Thyroid gland (tissue), 4 donors: ENCODE measurements around the gene CDX1. TPM values are rescaled to one million over a fixed set of nuclear protein-coding genes. Genes with fewer than 3 reads are reported as not detected.

Source experiments
- DNase-seq, 2 donors: peaks; one replicate each; pipeline ENCODE4 v3.0.0-alpha.2; 2019
- H3K27ac ChIP-seq, 3 donors: fragments of 200-600 bp; sonication (generic); 1 replicate in 2 of 3; 2 replicates in 1 of 3; pipeline ENCODE4 v1.5.1; 2016 to 2019; ENCODE audit warnings: mild to moderate bottlenecking in 1 of 3, moderate library complexity in 1 of 3
- H3K27me3 ChIP-seq: fragments of 200-600 bp; sonication (generic); one replicate; pipeline ENCODE4 v1.5.1; 2019
- H3K36me3 ChIP-seq, 2 donors: fragments of 200-600 bp; sonication (generic); one replicate each; pipeline ENCODE4 v1.5.1; 2016 to 2019
- H3K4me1 ChIP-seq, 2 donors: fragments of 200-600 bp; sonication (generic); one replicate each; pipeline ENCODE4 v1.5.1; 2017 to 2019
- H3K4me3 ChIP-seq, 3 donors: fragments of 200-600 bp; sonication (generic); replicated peaks in 1 of 3; 1 replicate in 2 of 3; 2 replicates in 1 of 3; pipeline ENCODE4 v1.5.1; 2016; ENCODE audit warnings: mild to moderate bottlenecking in 1 of 3
- H3K9me3 ChIP-seq: fragments of 200-600 bp; sonication (generic); one replicate; pipeline ENCODE4 v1.5.1; 2017
- CTCF ChIP-seq, 6 experiments: fragments of 200-600 bp in 3 of 6; fragments of 450-650 bp in 3 of 6; sonication (generic) in 3 of 6; IDR thresholded peaks; one replicate each; pipeline ENCODE4 v1.5.1; 2016 to 2019; ENCODE audit warnings: antibody characterized with exemption in 6 of 6, mild to moderate bottlenecking in 2 of 6, inconsistent platforms in 1 of 6, moderate library complexity in 1 of 6
- POLR2A ChIP-seq, 2 donors: fragments of 450-650 bp; IDR thresholded peaks; one replicate each; pipeline ENCODE4 v1.6.1; 2017; ENCODE audit warnings: antibody characterized with exemption in 2 of 2, mild to moderate bottlenecking in 2 of 2, moderate library complexity in 1 of 2
- WGBS, 2 donors: methylation state at CpG; one replicate each; pipeline ENCODE4 v1.1.5; 2017; 5-methylcytosine and 5-hydroxymethylcytosine counted together
- intact Hi-C: fragments of 100-400 bp; cut with DNase I; formaldehyde crosslinking; loops from one replicate; pipeline ENCODE4 v1.15.1; 2023
- total RNA-seq, 4 donors: library from RNA; depleted of rRNA; stranded (reverse); fragments of >200 nt; gene quantifications; one replicate each; pipeline ENCODE4 v1.2.3, GENCODE V29; 2016

Gene CDX1
- total RNA-seq, 4 donors from 2014 or later, result not detected

GRCh38 chr5:150195736-150196485 is 29.3 kb downstream of the CDX1 start:
- 79 to 85% methylated on average over 9 of the region's 9 CpGs for WGBS, 2 donors
- Histone ChIP-seq H3K27me3 (no peaks in the 10 kb centered on the region), H3K9me3 (no peaks in the 10 kb centered on the region), H3K4me3 (no peak overlapping the region), H3K27ac (no peak overlapping the region), H3K36me3 (no peaks in the 10 kb centered on the region), H3K4me1 (no peaks in the 10 kb centered on the region)
- intact Hi-C loops, result no loop called here
- no peak for DNase-seq
- TF ChIP-seq CTCF (IDR thresholded peaks at IDR 0.05) (no peak), POLR2A (IDR thresholded peaks at IDR 0.05) (no peak)

DNA sequence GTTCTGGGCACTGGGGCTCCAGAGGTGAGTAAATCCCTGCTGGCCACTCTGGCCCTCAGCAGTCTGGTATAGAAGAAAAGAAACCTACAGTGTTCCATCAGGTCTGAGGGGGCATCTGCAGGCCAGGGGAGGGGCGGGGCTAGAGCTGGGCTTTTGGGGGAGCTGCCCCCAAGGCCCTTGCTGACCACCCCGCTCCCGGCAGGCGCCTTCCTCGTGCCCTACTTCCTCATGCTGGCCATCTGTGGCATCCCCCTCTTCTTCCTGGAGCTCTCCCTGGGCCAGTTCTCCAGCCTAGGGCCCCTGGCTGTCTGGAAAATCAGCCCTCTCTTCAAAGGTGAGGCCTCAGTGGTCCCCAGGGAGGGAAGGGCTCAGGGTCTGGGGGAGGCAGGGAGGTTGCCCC is 29.9 kb downstream of the CDX1 start:
- DNase-seq, result no peak
- Histone ChIP-seq H3K4me1 (no peaks in the 10 kb centered on the region), H3K4me3 (no peak overlapping the region), H3K9me3 (no peaks in the 10 kb centered on the region), H3K36me3 (no peaks in the 10 kb centered on the region), H3K27ac (no peak overlapping the region), H3K27me3 (no peaks in the 10 kb centered on the region)
- WGBS, 2 donors, result 80 to 91% methylated on average over 4 to 5 of the region's 5 CpGs
- TF ChIP-seq POLR2A (IDR thresholded peaks at IDR 0.05) (no peak), CTCF (IDR thresholded peaks at IDR 0.05) (no peak)
- intact Hi-C loops, result no loop called here

DNA sequence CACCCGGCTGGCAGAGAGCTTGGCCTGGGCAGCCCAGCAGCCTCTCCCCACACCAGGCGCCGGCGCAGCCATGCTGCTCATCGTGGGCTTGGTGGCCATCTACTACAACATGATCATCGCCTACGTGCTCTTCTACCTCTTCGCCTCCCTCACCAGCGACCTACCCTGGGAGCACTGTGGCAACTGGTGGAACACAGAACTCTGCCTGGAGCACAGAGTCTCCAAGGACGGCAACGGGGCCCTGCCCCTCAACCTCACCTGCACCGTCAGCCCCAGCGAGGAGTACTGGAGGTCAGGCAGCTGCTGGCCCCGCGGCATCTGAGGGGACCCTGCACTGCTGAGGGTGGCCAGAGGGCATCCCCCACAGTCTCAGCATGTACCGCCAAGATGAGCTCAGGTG is 30.4 kb downstream of the CDX1 start:
- no peaks in the 10 kb centered on the region for H3K9me3 ChIP-seq
- intact Hi-C loops, result no loop called here
- WGBS, 2 donors, result 80 to 87% methylated on average over 7 to 15 of the region's 16 CpGs
- no peak for TF ChIP-seq CTCF (IDR thresholded peaks at IDR 0.05)
- H3K27ac ChIP-seq, result no peak overlapping the region
- DNase-seq, result no peak
- H3K27me3 ChIP-seq, result no peaks in the 10 kb centered on the region
- H3K36me3 ChIP-seq, result no peaks in the 10 kb centered on the region
- no peak overlapping the region for H3K4me3 ChIP-seq
- no peaks in the 10 kb centered on the region for H3K4me1 ChIP-seq

DNA sequence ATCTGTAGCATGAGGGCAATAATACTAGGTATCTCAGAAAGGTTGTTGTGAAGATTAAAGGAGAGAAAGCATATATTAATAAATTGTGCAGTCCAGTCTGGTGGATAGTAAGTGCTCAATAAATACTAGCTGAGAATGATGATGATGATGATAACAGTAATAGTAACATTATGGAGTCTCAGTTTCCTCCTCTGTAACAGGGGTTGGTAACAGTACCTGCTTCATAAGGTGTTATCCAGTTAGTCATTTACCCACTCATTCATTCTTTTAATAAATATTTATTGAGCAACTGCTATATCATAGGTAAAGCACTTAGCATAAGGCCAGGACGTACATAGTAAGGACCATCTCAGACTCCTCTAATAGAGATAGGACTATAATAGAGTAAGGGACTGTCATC is 30.9 kb downstream of the CDX1 start:
- TF ChIP-seq CTCF (IDR thresholded peaks at IDR 0.05) (no peak), POLR2A (IDR thresholded peaks at IDR 0.05) (no peak)
- no peak overlapping the region for H3K27ac ChIP-seq
- no peaks in the 10 kb centered on the region for H3K36me3 ChIP-seq
- no peak overlapping the region for H3K4me3 ChIP-seq
- no peaks in the 10 kb centered on the region for H3K4me1 ChIP-seq
- DNase-seq, result no peak
- WGBS, 2 donors, result 93 to 100% methylated on average over 1 of the region's 1 CpG
- H3K9me3 ChIP-seq, result no peaks in the 10 kb centered on the region
- intact Hi-C loops, result no loop called here
- H3K27me3 ChIP-seq, result no peaks in the 10 kb centered on the region

GRCh38 chr5:150202501-150202900 is 35.9 kb downstream of the CDX1 start:
- 96% methylated on average over 10 of the region's 10 CpGs for WGBS, 2 donors
- Histone ChIP-seq H3K4me3 (no peak overlapping the region), H3K27me3 (no peaks in the 10 kb centered on the region), H3K9me3 (no peaks in the 10 kb centered on the region), H3K4me1 (no peaks in the 10 kb centered on the region), H3K36me3 (no peaks in the 10 kb centered on the region), H3K27ac (no peak overlapping the region)
- intact Hi-C loops, result no loop called here
- TF ChIP-seq CTCF (IDR thresholded peaks at IDR 0.05) (no peak), POLR2A (IDR thresholded peaks at IDR 0.05) (no peak)
- peak in 1 of 2 donors; percentile 5 for DNase-seq
